ENCODE data around the gene GSTP1. TPM values are rescaled to one million over a fixed set of nuclear protein-coding genes. Genes with fewer than 3 reads are reported as not detected.
"Not testable (repeated sequence)": the region's sequence is repeated elsewhere in the genome, so short reads cannot be mapped to it uniquely, and the experiment has no call there.

Gene GSTP1
- total RNA-seq: 721 and 972 TPM in 2 replicates

DNA sequence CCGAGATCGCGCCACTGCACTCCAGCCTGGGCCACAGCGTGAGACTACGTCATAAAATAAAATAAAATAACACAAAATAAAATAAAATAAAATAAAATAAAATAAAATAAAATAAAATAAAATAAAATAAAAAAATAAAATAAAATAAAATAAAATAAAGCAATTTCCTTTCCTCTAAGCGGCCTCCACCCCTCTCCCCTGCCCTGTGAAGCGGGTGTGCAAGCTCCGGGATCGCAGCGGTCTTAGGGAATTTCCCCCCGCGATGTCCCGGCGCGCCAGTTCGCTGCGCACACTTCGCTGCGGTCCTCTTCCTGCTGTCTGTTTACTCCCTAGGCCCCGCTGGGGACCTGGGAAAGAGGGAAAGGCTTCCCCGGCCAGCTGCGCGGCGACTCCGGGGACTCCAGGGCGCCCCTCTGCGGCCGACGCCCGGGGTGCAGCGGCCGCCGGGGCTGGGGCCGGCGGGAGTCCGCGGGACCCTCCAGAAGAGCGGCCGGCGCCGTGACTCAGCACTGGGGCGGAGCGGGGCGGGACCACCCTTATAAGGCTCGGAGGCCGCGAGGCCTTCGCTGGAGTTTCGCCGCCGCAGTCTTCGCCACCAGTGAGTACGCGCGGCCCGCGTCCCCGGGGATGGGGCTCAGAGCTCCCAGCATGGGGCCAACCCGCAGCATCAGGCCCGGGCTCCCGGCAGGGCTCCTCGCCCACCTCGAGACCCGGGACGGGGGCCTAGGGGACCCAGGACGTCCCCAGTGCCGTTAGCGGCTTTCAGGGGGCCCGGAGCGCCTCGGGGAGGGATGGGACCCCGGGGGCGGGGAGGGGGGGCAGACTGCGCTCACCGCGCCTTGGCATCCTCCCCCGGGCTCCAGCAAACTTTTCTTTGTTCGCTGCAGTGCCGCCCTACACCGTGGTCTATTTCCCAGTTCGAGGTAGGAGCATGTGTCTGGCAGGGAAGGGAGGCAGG is at the start of gene GSTP1:
GSTP1 (plus strand) TSS at position 566 of the 958 bp plus-strand sequence; CDS start at position 598, 32 bp downstream.
- peak; percentile 66 to 93 for DNase-seq (ENCODE audit: low read depth in 2 of 2)

DNA sequence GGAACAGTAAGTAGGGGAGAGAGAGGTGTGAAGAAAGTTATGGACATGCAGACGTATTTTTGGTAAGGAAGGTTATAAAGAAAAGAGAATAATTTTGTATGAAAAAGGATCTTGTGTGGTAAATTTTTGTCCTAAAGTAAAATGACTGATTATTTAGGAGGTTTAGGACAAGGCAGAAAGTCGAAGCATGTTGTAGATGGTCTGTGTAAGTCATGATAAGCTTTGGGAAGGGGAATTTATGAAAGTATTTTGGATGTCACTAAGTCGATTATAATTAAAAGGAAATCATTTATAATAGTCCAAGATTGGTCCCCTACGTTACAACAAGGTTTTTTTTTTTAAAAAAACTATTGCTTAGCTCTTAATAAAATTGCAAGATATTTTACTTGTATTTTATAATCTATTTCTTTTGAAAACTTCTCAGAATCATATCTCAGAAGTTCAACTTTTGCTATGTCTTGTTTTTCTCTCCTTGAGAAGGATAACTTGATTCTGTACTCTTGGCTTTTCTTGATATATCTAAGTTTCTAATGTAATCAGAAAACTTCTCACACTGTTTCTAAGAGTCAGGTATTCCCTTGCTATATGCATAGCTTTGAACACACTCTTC is 49.4 kb upstream of the GSTP1 start:
- no peak for DNase-seq (ENCODE audit: low read depth in 2 of 2)

- no peak for DNase-seq (ENCODE audit: low read depth in 2 of 2)
Observed at GRCh38 chr11:67535561-67535960, 48.1 kb upstream of the GSTP1 start.

DNA sequence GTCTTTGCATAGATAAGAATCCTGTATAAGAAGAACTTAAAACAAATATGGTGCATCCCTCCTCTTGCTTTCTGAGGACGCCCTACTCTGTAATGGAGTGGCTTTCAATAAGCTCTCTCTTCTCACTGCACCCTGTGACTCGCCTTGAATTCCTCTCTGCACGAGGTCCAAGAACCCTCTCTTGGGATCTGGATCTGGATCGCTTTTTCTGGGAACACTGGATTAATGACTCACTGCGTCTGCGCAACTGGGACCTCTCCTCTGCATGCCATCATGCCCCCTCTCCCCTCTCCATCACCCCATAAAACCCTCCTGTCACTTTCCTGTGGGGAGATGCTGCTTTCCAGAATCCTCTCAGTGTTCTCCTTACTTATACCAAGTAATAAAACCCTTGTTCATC is 45.3 kb upstream of the GSTP1 start:
- no peak for DNase-seq (ENCODE audit: low read depth in 2 of 2)

DNA sequence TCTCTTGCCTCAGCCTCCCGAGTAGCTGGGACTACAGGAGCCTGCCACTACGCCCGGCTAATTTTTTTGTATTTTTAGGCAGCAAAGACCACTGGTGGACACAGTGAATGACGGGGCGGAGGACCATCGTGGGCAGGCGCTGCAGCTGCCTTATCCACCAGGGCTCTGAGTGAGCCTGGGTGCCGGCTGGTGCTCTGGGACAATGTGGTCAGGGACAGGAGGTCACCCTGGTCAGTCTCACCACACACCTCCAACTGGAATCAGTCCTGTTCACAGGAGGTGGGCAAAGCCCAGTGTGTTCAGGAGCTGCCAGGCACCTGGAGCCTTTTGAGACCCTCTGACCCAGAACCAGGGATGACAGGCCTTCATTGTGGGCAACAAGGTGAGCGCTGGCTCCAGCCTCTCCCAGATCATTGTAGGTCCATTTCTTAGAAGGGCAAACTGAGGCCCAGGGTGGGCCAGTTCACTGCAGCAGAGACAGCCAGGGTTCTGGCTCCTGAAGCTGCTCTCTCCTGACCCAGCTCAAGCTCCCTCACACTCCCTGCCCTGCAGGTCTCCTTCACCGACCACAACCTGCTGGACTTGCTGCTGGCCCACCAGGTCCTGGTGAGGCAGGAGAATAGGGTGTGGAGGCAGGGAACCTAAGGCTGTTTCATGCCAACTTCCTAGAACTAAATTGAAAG is 44.6 kb upstream of the GSTP1 start:
- no peak for DNase-seq (ENCODE audit: low read depth in 2 of 2)

- no peak for DNase-seq (ENCODE audit: low read depth in 2 of 2)
Observed at GRCh38 chr11:67539550-67539949, 44.1 kb upstream of the GSTP1 start.

DNA sequence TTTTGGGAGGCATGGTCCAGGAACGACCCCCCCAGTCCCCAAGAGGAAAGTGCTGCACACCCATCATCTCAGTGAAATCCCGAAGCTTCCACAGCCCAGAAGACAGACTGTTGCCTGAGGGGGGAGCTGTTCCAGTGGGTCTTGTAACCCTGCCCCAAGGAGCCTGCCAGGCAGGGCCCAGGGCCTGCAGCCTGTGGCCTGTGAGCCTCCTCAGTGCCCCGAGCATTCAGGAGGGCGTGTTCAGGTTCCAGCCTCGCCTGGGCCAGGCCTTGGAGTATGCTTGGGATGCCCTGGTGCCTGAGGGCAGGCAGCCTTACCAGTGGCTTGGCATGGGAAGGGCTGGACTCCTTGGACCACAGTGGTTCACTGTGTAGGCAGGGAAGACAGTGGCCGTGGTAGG is 42.4 kb upstream of the GSTP1 start:
- no peak for DNase-seq (ENCODE audit: low read depth in 2 of 2)

DNA sequence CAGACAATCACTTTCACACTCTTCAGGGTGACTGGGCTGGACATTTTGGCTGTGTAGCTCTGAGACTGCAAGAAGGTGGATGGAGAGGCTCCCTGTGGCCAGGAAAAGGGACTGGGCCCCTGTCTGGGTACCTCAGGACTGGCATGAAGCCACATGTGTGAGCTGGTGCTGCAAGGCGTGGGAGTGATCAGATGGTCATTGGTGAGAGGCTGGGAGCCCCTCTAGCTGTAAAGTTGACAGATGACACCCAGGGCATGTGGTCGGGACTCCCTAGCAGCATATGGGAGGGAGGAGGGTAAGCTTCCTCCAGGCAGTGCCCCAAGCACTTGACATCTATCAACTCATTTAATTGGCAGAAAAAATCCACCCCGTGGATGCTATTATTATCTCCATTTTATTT is 41.4 kb upstream of the GSTP1 start:
- DNase-seq (ENCODE audit: low read depth in 2 of 2): no peak

- no peak for DNase-seq (ENCODE audit: low read depth in 2 of 2)
Observed at GRCh38 chr11:67542971-67543370, 40.6 kb upstream of the GSTP1 start.

DNA sequence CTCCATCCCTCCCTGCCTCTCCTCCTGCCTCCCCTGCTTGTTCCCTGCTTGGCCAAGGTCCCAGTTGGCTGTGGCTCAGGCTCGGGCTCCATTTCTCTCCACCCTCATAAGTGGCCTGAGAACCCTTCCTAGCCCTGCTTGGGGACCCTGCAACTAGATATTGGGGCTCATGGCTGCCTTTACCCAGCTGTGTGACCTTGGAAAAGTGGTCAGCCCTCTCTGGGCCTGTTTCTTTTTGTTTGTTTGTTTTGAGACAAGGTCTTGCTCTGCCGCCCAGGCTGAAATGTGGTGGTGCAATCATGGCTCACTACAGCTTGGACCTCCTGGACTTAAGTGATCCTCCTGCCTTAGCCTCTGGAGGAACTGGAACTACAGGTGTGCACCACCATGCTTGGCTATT is 40.0 kb upstream of the GSTP1 start:
- DNase-seq (ENCODE audit: low read depth in 2 of 2): no peak

DNA sequence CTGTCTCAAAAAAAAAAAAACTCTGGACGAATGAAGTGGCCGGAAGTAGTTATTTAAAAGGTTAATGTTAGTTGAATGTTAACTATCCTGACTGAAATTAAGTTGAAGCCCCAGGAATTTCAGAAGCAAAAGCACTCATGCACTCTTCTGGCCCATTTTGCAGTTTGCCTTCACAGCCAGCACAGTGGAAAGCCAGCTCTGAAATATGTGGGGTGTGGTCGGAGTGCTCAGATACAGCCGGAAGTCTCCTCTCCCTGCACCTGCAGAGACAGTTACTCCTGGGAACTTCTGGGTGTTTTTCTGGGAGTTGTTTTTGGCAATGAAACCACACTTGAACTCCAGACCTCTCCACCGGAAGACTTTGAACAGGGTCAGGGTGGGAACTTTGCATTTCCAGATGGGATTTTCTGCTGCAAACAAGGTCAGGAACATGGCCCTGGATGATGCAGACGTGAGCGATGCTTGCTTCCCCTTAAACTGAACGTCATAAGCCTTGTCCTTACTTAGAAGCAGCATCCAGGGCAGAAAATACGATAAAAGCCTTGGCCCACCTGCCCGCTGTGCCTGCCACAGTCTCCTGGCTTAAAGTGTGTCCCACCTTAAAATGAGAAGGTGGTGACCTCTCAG is 38.9 kb upstream of the GSTP1 start:
- no peak for DNase-seq (ENCODE audit: low read depth in 2 of 2)

- DNase-seq (ENCODE audit: low read depth in 2 of 2): no peak
Observed at GRCh38 chr11:67545280-67545679, 38.3 kb upstream of the GSTP1 start.

DNA sequence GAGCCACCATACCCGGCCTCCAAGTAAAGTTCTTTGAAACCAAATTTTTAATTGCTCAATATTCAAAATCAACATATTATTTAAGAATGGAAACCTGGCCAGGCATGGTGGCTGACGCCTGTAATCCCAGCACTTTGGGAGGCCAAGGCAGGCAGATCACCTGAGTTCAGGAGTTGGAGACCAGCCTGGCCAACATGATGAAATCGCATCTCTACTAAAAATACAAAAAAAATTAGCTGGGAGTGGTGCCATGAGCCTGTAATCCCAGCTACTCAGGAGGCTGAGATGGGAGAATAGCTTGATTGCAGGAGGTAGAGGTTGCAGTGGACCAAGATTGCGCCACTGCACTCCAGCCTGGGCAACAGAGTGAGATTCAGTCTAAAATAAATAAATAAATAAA is 35.5 kb upstream of the GSTP1 start:
- not testable (repeated sequence) for DNase-seq (ENCODE audit: low read depth in 2 of 2)

DNA sequence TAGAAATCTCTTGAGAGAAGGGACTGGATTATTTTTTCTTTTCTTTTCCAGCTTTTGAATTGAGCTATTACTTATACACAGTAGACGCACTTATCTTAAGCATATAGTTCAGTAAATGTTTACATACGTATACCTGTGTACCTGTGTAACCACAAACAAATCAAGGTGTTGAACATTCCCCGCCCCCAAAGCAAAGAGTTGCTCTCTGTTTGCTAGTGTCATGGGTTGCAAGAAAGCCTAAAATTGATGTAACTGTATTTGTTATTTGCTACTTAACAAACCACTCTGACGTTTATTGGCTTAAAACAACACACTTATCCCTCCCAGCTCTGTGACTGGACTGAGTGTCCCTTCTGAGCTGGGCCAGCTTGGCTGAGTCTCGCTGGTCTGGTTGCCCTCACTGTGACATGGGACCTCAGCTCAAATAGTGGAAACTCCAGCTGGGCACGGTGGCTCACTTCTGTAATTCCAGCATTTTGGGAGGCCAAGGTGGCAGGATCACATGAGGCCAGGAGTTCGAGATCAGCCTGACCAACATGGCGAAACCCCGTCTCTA is 35.0 kb upstream of the GSTP1 start:
- DNase-seq (ENCODE audit: low read depth in 2 of 2): no peak

DNA sequence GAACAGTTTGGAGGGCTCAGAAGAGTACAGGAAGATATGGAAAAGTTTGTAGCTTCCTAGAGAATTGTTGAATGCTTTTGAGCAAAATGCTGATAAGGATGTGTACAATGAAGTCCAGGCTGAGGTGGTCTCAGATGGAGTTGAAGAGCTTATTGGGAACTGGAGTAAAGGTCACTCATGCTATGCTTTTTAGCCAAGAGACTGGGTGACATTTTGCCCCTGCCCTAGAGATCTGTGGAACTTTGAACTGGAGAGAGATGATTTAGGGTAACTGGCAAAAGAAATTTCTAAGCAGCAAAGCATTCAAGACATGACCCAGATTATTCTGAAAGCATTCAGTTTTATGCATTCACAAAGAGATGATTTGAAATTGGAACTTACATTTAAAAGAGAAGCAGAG is 32.5 kb upstream of the GSTP1 start:
- DNase-seq (ENCODE audit: low read depth in 2 of 2): no peak

- DNase-seq (ENCODE audit: low read depth in 2 of 2): not testable (repeated sequence)
Observed at GRCh38 chr11:67551697-67552096, 31.9 kb upstream of the GSTP1 start.

DNA sequence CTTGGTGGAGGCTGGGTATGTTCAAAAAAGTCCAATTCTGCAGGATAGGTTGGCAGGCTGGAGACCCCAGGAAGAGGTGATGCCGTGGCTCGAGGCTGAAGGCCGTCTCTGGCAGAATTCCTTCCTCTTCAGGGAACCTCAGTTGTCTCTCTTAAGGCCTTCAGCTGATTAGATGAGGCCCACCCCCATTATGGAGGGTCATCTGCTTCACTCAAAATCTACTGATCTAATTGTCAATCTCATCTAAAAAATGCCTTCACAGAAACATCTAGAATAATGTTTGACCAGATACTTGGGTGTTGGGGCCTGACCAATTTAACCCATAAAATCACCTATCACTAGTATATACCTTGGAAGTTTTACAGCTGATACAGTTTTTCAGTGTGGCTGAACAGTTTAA is 27.4 kb upstream of the GSTP1 start:
- DNase-seq (ENCODE audit: low read depth in 2 of 2): no peak

GRCh38 chr11:67558084-67558772 is 25.4 kb upstream of the GSTP1 start:
- DNase-seq (ENCODE audit: low read depth in 2 of 2): no peak

- DNase-seq (ENCODE audit: low read depth in 2 of 2): no peak
Observed at GRCh38 chr11:67561971-67562619, 21.5 kb upstream of the GSTP1 start.

DNA sequence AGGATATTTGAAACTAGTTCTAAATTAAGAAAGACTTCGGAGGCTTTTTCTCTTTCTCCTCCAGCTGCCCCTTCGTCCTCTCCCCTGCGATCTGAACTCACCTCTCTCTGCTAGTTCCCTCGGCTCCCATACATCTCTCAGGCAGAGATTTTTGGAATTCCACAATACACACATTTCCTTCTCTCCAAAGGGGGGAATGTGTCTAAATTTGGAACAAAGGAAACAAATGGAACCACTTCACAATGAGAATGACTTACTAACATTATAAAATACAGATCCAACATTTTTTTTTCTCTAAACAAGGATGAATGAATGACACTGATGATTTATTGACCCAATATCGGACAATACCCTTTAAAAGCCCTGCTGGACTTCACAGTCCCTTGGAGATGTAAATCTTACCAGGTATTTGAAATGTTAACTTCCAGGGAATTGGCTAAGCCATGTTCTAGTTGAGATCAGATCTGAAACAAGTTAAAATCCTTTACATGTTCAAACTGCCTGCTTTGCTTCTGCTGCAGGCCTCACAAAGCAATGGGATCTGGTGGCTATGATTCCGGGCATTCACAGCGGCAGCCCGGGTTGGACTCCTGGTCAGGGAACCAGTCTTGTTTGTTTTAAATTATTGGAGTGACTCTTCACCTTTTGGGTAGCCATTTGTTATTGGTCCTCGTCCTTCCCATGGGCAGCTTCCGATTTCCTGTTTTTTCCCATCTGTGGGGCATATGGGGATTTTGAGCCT is 20.5 kb upstream of the GSTP1 start:
- peak; percentile 30 to 49 for DNase-seq (ENCODE audit: low read depth in 2 of 2)

All from dermis microvascular lymphatic vessel endothelial cell (primary cell).